Measurements from ENCODE around the gene GRIPAP1.
"Not testable (repeated sequence)": the region's sequence is repeated elsewhere in the genome, so short reads cannot be mapped to it uniquely, and the experiment has no call there.

Gene GRIPAP1

DNA sequence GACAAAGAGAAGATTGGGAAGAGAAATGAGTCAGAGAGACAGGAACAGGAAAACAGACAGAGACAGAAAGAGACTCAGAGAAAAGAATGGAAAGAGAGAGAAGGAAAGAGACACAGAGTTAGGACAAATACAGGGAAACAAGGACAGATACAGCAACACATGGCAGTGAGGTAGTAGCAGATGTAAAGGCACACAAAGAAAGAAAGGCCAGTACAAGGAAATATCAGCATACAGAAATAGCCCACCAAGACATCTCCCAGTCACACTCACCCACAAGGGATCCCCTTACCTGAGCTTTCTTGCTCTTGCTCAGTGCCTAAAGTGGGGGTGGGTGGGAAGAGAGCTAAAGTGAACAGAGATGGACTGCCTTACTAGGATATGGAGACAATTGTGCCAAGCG is 4.2 kb downstream of the GRIPAP1 start:
- DNase-seq (ENCODE audit: low read depth in 1 of 2, low spot score in 1 of 2), result no peak

DNA sequence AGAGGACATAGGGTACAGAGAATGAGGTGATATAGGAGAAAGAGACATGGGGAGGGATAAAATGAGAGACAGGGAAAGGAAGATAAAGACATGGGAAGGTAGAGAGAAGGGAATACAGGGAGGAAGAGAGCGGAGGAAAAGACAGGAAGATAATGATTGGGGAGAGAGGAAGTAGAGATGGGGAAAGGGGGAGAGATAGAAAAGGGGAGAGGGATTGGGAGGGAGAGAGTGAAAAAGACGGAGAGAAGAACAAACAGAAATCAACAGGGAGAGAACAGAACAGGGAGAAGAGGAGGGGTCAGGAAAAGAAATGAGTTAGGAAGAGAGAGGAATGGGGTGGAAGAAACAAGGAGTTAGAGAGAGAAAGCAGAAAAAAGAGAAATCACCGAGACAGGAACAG is 4.6 kb downstream of the GRIPAP1 start:
- DNase-seq (ENCODE audit: low read depth in 1 of 2, low spot score in 1 of 2), result no peak

- DNase-seq (ENCODE audit: low read depth in 1 of 2, low spot score in 1 of 2), result no peak
These were observed 5.1 kb downstream of the GRIPAP1 start for GRCh38 chrX:48996969-48997368.

DNA sequence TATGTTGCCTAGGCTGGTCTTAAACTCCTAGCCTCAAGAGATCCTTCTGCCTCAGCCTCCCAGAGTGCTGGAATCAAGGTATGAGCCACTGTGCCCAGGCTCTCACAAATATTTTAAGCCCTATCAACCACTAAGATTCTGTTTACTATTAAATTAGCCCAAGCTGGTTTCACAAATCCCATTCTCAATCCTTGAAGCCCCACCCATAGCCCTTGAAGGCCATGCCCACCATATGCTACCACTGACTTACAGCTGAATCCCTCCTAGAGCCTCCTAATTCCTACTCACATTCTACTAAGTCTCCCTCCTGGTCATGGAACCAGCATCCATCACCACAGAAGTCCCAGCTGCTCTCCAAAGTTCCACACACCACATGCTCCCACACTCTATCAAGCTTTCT is 9.7 kb downstream of the GRIPAP1 start:
- no peak for DNase-seq (ENCODE audit: low read depth in 1 of 2, low spot score in 1 of 2)

- DNase-seq (ENCODE audit: low read depth in 1 of 2, low spot score in 1 of 2), result no peak
These were observed 12.6 kb downstream of the GRIPAP1 start for GRCh38 chrX:48989483-48989882.

- DNase-seq (ENCODE audit: low read depth in 1 of 2, low spot score in 1 of 2), result no peak
These were observed 18.2 kb downstream of the GRIPAP1 start for GRCh38 chrX:48983896-48984295.

DNA sequence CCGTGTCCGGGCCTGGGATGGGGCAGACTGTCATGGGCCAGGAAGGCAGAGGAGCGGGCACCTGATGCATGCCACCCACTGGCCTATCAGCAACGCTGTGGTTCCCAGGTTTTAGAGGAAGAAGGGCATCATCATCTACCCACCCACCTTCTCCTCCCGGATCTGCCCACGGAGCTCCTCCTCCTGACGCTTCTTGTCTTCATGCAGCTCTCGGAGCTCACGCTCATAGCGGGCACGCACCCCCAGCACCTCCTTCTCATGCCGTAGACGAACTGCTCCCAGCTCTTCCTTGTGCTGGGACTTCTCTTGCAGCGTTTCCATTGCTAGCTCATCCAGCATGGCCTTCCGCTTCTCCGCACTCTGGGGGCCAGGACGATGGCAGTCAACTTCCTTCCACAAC is 19.0 kb downstream of the GRIPAP1 start:
- no peak for DNase-seq (ENCODE audit: low read depth in 1 of 2, low spot score in 1 of 2)

GRCh38 chrX:48981178-48981577 is 20.9 kb downstream of the GRIPAP1 start:
- no peak for DNase-seq (ENCODE audit: low read depth in 1 of 2, low spot score in 1 of 2)

- not testable (repeated sequence) for DNase-seq (ENCODE audit: low read depth in 1 of 2, low spot score in 1 of 2)
These were observed 21.7 kb downstream of the GRIPAP1 start for GRCh38 chrX:48980341-48980740.

- no peak for DNase-seq (ENCODE audit: low read depth in 1 of 2, low spot score in 1 of 2)
These were observed 23.8 kb downstream of the GRIPAP1 start for GRCh38 chrX:48978226-48978625.

- DNase-seq (ENCODE audit: low read depth in 1 of 2, low spot score in 1 of 2), result no peak
These were observed 26.0 kb downstream of the GRIPAP1 start for GRCh38 chrX:48976086-48976485.

DNA sequence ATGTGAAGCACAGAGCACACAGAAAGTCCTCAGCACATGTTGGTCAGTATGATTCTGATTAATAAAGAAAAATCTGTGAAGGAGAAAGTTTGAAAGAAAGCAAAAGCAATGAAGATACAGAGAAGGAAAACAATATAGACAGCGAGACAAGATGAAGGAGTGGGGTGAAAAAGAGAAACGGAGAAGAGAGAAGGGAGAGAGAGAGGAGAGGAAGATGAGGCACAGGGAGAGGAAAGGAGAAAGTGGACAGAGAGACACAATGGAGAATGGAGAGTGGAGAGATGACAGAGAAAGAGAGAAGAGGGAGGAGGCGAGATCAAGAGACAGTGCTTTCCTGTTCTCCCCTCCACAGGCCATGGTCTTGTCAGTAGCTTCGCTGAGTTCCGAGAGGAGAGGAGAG is 26.5 kb downstream of the GRIPAP1 start:
- no peak for DNase-seq (ENCODE audit: low read depth in 1 of 2, low spot score in 1 of 2)

- no peak for DNase-seq (ENCODE audit: low read depth in 1 of 2, low spot score in 1 of 2)
These were observed 27.0 kb downstream of the GRIPAP1 start for GRCh38 chrX:48975041-48975440.

DNA sequence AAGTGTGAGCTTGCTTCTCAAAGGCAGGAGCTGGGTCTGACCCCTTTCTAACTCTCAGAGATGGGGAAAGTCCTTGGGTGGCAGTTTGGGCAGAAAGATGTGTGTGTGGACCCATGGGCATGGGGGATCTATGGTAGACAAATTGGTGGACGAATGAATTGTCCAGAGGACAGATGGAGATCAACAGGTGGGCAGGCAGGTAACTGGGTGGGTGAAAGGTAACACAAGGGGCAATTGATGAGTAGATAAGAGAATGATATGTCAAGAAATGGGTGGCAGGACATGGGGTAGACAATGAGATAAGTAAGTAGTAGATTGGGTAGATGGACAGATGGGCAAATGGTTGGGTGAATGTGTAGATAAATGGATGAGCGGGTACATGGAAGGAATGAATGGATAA is 27.5 kb downstream of the GRIPAP1 start:
- no peak for DNase-seq (ENCODE audit: low read depth in 1 of 2, low spot score in 1 of 2)

DNA sequence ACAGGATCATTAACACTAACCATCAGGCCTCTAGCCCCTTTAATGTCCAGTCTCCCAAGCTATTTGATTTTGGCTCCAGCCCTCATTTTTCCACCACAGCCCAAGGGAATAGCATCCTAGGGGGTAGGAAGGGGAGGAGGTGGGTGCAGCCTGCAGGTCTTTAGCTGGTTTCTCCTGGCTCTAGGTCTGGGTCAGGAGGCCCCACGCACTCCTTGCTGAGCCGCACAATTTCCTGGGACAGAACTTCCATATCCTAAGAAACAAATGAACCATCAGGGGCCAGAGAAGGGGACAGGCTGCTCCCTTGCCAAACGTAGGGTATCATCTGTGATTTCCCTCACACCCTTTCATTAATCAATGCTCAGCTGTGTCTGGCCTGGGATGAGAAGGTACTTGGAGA is 28.0 kb downstream of the GRIPAP1 start:
- no peak for DNase-seq (ENCODE audit: low read depth in 1 of 2, low spot score in 1 of 2)

- no peak for DNase-seq (ENCODE audit: low read depth in 1 of 2, low spot score in 1 of 2)
These were observed 29.6 kb downstream of the GRIPAP1 start for GRCh38 chrX:48972220-48973164.

- no peak for DNase-seq (ENCODE audit: low read depth in 1 of 2, low spot score in 1 of 2)
These were observed 30.5 kb downstream of the GRIPAP1 start, which contains the start of gene KCND1 for GRCh38 chrX:48971249-48972219. Gene KCND1, minus strand, starts transcription at chrX:48971844. Its CDS starts 1,573 bp downstream, at chrX:48970271.

DNA sequence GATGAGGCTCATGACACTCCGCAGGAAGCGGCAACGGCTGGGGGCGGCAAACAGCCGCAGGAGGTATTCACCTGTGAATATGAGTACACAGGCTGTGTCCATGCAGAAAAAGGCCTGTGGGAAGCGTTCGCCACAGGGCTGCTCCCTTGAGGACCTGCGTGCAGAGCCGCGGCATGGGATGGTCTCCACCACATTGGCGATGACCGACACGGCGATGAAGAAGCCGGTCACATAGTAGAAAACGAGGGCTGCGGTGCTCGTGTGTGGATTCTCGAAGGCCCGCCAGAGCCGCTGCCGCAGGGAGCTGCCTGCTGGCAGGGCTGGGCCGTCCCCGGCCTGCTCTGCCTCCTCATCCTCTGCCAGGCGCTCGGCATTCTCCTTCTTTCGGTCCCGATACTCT is 32.6 kb downstream of the GRIPAP1 start:
- no peak for DNase-seq (ENCODE audit: low read depth in 1 of 2, low spot score in 1 of 2)

- DNase-seq (ENCODE audit: low read depth in 1 of 2, low spot score in 1 of 2), result no peak
These were observed 33.7 kb downstream of the GRIPAP1 start for GRCh38 chrX:48968377-48968776.

- DNase-seq (ENCODE audit: low read depth in 1 of 2, low spot score in 1 of 2), result no peak
These were observed 35.1 kb downstream of the GRIPAP1 start for GRCh38 chrX:48966796-48967579.

DNA sequence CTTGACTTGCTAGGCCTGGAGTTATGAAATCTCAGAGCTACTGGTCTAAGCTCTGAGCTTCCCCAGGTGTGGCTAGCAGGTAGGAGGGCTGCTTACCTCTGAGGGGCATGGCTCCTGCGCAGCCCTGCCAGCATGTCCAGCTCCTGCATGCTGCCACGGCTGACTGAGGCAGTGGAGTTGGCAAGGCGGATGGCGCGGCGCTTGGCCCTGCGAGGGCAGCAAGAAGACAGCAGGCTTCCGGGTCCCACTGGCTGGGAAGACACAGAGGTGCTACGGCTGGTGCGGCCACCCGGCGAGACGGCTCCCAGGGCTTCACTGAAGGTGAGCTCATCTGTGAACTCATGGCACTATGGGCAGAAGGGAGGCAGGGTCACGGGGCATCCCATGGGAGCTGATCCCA is 36.1 kb downstream of the GRIPAP1 start:
- no peak for DNase-seq (ENCODE audit: low read depth in 1 of 2, low spot score in 1 of 2)
